HG02938 (cell line): Measurements from ENCODE around the gene ITGB6.
"Not testable (repeated sequence)": the region's sequence is repeated elsewhere in the genome, so short reads cannot be mapped to it uniquely, and the experiment has no call there.

ENCODE experiments used
- ATAC-seq: cut with Tn5 transposase; IDR thresholded peaks from one replicate; pipeline ENCODE4 v1.9.1; 2021; ENCODE audit warnings: mild to moderate bottlenecking, moderate library complexity; ENCODE audit not compliant: unreplicated experiment

Gene ITGB6

DNA sequence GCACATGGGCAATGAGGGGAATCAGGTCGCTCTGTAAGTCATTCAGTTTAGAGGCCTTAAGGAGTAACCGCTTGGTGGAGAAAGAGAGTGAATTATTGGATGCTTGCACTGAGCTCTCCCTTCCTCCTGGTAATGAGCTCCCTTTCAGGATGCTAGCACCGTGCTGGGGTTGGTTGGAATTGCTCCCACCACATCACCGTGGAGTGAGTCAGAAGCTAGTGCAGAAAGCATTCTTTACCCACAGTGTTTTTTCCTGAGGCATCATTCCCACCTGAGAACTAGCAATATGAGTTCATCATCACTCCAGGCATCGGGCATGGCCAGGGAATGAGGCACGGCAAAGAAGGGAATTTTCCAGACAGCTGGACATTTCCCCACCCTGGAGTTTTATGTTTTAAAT lies 57.6 kb downstream of the ITGB6 start:
- no peak for ATAC-seq

DNA sequence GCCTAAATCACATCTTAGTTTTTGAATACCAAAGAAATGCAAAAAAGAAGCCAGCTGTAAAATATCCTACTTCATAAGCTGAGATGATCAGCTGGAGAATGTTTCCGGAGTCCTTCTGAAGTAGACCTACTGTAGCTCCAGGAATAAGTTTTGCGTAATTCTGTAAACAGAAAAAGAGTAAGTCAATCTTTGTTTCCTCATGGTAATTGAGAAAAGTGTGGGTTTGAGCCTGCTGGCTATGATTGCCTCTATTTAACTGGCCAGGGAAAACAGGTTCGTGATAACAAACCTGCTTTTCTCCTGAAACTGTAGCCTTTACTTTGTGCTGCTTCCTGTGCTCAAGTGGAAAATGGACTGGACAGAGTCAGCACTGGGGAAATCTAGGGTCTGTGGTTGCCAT lies 58.2 kb downstream of the ITGB6 start:
- ATAC-seq, result no peak

DNA sequence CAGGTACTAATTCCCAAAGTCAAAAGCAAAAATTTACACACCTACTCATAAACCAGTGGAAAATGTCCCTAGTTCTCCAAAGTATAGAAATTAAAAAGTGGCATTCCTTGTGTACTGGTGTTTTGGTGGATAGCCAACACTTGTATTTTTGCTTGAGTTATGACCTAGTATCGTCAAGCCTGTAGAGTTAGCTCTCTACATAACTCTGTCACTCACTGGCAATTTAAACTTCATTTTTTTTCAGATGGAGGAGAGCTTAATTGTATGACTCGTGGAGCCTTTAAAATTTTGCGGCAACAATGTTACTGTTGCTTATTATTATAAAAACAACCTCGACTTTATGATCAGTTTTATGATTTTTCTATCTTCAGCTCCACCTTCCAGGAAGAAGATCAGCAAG lies 58.7 kb downstream of the ITGB6 start:
- ATAC-seq, result no peak

DNA sequence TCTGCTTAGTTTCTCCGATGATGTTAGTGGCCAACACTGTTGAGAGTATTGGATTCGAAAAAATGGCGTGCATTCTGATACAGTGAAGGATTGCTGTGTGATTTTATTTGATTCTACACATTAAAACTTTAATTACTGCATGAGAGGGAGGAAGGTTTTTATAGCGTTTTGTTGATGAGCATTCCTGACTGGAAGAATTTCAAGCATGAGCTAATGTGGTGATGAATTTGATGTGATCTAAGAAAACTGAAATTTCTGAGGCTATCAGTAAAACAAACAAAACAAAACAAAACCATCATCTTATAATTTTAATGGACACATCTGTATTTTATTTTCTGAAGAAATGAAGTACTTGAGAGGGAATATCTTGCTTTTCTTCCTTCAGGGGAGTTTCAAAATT lies 59.6 kb downstream of the ITGB6 start:
- ATAC-seq, result no peak

DNA sequence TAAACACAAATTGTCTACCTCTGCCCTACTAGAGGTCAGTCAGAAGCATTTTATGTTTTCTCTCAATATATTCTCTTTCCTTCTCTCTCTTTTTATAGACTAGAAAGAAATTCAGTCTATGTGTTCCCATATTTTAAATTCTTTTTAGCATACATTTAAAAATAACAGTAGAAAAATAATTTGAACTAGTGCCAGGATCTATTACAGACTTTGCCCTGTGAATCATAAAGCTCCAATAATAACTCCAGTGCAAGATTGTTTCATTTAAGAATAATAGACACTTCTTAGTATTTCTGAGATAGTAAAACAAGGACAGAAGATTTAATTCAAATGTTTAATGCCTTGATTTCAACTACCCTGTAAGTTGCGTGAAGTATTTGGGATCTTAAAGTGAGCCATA lies 60.1 kb downstream of the ITGB6 start:
- no peak for ATAC-seq

DNA sequence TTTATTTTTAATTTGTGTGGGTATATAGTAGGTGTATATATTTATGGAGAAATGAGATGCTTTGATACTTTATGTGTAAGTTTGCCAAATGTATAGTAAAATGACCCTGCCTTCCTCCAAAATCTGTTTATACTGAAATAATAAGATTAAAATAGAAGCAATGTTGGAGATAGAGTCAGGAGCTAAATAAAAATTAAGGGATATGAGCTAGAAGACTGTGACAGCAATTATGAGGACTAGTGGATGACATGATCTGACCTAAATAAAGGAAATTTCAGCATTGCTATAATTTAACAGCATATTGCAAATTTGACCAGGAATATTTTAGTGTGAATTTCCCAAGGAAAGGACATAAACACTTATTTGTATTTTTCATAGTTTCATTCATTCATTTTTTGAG lies 60.7 kb downstream of the ITGB6 start:
- no peak for ATAC-seq

DNA sequence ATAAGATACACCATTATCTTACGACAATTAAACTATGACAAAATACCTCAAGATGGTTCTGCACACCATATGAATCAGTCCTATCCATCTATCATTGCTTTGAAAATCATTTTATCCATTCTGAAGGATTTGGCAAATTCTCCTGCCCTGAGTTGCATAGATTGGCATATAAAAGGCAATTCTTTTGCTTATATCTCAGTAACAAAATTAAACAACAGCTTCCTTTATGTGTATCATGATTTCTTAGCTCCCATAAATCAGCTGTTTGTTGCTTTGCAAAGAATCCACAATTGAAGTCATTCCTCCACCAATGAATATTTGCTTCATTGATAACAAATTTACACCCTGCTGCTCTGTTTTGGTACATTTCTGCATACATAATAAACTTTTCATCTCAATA lies 61.7 kb downstream of the ITGB6 start:
- no peak for ATAC-seq

DNA sequence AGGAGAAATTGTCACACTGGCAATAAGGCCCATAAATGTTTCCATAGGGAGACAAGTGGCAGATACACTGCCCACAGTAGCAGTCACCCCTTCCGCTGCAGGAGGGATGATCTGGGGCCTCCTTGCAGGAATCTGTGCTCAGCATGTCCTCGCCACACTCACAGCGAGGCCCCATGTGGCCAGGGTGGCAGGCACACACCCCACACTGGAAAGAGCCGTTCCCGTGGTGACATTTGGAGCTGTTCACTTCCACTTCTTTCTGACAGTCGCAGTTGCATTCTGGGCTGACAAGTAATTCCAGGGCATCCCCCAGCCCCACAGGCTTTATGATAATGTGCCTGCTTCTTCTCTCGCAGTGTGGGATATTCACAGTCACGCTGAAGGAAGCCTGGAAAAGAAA lies 62.6 kb downstream of the ITGB6 start:
- no peak for ATAC-seq

DNA sequence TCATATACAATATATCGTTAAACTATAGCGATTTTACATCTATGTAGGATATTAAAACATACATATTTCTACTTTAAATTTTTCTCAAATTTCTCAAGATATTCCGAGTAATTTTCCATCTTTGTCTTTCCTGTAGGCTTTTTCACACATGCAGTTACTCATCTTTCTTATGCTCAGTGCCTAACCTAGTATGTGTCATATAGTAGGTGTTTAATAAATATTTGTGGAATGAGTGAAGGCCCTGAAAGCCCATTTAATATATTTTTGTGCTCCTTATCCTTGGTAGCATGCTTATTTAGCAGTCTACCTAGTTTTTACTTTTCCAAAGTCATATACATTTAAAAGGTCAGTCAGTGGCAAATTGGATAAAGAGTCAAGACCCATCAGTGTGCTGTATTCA lies 67.3 kb downstream of the ITGB6 start:
- ATAC-seq, result no peak

DNA sequence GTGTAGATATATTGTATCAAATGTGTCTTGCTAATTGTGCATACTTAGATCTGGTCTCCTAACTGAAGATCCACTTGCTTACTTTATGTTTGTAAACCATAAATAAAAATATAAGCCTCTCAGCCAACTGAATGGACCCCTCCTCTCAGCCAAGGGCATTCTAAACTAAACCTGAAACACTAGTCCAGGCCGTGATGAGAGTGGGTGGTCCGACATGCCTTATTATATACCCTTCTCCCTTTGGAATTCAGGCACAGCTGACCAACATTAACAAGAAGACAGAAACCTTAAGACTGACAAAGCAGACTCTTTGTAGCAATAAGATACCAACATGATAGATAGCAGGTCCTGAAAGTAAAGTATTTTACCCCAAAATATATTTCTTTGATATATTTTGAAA lies 73.3 kb downstream of the ITGB6 start:
- ATAC-seq, result no peak

DNA sequence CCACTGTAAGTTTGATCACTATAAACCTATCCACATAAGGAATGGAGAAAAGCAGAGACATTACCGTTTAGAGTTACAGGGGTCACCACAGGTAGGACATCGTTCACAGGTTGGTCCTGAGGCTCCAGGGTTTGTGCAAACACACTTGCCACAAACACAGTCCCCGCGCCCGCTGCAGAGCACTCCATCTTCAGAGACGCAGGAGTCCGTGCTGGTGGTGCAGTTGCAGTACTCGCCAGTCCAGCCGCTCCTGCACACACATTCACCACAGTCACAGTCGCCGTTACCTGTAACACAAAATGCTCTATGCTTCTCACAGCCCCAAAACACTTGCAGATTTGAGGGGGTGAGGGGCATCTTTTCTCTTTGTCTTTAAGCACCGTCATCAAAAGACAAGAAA lies 73.8 kb downstream of the ITGB6 start:
- ATAC-seq, result no peak

DNA sequence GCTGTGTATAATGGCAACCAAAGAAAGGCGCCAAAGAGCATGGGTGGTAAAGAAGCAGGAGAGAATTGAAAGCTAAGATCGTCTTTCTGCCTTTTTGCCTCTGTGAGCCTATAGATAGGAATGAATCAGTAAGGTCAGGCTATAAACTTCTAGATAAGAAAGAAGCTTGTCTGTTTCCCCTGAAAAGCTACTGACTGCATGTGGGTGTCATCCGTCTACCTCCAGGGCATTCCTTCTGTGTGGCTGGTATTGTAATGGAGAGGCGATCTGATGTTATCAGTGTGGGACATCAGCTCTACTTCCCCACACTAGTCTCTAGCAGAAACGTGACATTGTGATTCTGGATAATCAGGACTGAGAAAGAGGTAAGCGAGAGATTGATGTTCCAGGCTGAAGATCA lies 74.2 kb downstream of the ITGB6 start:
- no peak for ATAC-seq

DNA sequence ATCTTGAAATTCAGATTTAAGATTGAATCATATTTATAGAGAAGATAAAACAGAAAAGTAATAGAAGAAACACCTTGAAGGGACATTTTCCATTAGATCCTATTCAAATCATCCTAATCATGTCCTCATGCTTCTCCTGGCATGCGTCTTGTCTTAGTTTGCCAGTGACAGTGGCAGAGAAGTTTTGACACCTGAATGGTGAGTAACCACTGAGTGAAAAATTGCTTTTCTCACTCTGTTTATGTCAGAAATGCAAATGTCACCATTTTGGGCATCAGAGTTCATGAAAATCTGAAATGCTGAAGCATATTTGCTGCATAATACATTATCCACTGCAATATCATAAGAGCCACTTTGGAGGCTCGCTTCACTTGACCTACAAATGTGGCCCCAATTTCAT lies 74.7 kb downstream of the ITGB6 start:
- no peak for ATAC-seq

DNA sequence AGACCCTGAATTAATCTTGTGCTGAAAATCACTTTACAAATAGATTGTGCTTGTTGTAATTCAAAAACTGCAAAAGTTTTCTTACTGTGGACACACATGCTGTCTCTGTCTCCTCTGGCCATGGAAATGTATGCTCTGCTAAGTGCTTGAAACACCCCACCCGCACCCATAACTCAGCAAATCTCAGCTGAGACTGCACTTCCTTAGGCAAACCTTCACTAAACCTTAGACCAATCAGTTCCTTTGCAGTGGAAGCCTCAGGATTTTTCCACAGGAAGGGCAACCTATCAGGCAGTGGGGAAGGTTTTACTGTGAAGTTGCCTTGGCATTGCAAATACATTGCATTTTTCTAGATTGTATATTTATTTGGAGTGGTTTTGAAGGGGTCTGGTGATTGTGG lies 75.5 kb downstream of the ITGB6 start:
- no peak for ATAC-seq

DNA sequence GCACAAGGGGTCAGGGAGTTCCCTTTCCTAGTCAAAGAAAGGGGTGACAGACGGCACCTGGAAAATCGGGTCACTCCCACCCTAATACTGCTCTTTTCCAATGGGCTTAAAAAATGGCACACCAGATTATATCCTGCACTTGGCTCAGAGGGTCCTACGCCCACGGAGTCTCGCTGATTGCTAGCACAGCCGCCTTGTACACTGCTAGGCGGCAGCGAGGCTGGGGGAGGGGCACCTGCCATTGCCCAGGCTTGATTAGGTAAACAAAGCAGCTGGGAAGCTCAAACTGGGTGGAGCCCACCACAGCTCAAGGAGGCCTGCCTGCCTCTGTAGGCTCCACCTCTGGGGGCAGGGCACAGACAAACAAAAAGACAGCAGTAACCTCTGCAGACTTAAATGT lies 85.4 kb downstream of the ITGB6 start:
- not testable (repeated sequence) for ATAC-seq

DNA sequence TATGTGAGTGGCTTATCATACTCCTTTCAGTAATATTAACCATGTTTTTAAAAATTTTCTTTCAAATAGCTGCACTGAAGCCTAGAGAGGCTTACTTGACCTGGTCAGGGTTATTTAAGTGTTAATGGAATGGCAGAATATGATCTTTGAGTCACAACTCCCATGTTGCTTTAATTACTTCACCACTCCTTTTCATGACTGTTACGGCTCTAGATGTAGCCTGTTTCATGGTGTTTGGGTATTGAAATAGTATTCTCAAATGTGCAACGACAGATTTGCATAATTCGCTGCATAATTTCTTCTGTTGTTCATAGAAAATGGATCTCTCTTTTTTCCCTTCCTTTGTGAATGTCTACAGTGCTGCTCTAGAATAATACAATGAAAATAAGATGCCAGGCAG lies 86.1 kb downstream of the ITGB6 start:
- no peak for ATAC-seq

DNA sequence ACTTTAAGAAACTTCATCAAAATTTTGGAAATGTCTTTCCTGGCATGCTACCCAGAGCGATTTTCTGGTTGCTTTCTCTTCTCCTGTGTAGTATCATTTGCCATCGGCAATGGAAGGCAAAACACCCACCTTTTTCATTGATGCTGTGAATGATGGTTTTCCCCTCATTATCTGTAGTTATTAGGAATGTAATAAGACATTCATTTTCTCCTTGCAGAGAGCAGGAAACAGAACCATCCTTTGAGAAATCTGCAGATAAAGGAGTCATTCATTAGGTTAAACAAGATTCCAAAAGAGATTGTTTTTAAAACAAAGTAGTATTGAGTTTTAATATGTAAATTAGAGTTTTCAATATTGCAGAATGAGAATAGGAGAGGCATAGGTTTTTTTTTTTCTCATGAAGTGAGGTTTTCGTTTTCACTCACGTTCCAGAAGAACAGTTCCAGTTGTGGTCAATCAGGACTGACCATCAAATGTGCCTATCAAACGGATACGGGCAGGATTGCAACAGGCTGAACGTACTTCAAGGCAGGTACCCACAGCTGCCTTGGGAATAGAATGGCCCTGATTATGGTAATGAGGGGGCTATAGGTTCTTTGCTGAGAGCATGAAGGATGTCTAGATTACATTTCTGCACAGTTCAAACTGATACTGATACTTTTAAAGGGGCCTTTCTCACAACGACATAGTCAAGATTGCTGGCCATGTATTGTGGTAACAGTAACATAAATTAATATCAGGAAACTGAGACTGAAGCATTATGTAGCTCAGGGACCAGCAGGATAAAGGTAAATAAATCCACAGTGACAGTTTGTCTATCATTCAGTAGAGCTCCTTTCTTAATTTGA lies 87.9 kb downstream of the ITGB6 start:
- peak; percentile 85 for ATAC-seq

DNA sequence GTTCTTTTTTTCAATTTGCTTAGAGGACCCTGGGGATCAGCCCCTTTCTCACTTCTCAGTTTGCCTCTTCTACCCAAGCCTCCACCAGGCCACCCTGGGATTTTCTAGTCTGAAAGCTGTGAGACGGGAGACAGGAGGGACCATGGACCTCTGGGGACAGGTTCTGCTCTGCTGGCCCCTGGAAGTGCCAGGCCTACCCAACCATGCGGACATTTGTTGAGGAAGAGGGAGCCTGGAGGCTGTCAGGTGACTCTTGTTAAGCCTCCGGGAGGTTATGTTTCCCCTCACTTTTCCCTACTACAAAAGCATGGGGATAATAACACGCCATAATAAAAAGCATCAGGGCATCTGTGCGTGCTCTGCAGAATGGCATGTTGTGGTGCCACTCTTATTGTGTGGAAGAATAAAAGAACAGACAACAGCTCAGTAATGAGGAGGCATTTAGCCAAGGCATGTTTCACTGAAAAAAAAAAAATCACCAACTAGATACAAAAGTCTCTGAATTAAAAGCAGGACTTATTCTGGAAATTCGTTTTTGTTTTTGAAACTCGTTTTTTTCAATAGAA lies 89.3 kb downstream of the ITGB6 start:
- ATAC-seq, result no peak

DNA sequence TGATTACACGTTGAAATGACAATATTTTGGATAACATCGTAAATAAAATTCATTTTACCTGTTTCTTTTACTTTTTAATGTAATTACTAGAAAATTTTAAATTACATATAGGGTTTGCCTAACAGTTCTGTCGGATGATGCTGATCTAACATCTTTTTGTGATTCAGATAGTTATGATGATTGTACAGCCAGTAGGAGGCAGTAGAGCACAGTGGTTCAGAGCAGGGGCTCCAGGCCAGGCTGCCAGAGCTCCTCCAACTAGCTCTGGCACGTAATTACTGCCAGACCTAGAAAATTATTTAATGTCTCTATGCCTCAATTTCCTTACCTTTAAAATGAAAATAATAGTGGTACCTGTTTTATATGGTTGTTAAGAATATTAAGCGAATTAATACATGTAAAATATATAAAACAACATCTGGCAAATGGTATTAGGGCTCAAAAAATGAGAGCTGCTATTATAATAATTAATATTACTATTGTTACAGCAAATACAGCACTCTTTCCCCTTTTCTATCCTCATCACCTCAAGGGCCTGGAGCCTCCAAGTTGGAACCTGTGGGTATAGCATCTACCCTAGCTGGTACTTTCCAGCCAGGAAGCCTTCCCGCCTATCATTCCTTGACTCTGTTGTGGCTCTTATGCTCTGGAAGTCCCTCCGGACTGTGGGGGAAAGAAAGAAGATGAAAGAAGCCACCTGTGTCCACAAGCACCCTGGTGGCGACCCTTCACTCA lies 90.0 kb downstream of the ITGB6 start:
- ATAC-seq, result peak; percentile 65

DNA sequence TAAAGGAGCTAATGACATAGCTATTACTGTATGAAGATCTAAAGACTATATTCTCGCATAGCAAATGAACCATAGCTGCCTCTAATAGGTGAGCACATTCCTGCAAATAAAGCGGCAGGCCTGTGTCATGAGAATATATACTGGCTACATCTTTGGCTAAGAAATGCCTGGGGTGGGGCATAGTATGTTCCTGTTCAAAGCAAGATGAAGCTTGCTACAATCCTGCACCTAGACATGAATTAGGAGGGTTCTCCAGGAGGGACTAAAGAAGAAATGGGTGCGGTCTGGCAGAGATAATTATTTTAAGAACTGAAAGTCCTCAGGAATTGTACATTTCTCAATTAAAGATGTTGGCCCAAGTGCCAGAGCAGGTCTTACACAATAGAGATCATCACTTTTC lies 90.8 kb downstream of the ITGB6 start:
- ATAC-seq, result no peak

DNA sequence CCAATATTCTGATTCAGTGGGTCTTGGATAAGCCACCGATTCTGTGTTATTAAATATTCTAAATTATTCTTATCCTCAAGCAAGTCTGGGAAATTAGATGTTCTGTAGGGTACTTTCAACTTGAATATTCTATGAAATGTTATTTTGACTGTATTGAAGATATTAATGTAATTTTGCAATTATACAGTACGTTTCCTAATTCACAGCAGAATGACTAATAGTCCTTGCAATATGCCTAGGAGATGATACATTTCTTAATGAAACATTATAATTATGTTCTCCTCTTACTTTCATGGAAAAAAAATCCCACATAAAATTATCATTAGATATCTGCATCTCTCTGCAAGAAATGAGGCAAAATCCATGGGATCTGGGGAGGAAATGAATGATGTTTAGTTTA lies 91.4 kb downstream of the ITGB6 start:
- no peak for ATAC-seq

DNA sequence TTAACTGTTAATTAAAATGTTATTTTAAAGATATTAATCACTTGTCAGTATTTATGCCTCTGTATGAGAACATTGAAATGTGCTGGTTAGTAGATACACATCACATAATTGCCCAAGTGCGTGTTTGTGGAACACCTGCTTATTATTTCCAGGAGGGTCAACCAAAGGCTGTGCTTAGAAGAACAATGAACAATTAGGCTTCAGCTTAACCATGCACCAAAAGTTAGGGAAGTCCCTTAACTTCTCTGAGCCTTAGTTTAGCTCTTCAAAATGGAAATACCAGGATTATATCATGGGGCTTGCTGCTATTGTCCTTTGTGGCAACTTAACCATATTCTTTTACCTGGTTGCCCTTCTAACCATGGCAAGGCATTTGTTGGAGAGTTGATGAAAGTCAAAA lies 94.7 kb downstream of the ITGB6 start:
- ATAC-seq, result no peak
